GM23338 (cell line): ENCODE results near the gene SPINT2. TPM values are rescaled to one million over a fixed set of nuclear protein-coding genes. Genes with fewer than 3 reads are reported as not detected.

Experiments
- ATAC-seq: fragments of 200-7000 bp; cut with Tn5 transposase; 3 replicates; pipeline ENCODE4 v1.9.1; 2020
- DNase-seq: peaks from one replicate; pipeline ENCODE4 v3.0.0-alpha.2; 2015; ENCODE audit warnings: low spot score
- H2AFZ ChIP-seq: fragments of 200-600 bp; sonication (generic); 2 replicates; pipeline ENCODE4 v1.8.0; 2016; ENCODE audit warnings: antibody characterized with exemption, mild to moderate bottlenecking, moderate library complexity
- H3F3A ChIP-seq: fragments of 200-600 bp; sonication (generic); replicated peaks from 2 replicates; pipeline ENCODE4 v1.8.0; 2017; ENCODE audit warnings: antibody characterized with exemption, mixed run types, low read depth
- H3K27ac ChIP-seq: fragments of 200-600 bp; sonication (generic); 2 replicates; pipeline ENCODE4 v1.6.1; 2016; ENCODE audit warnings: low read depth
- H3K27me3 ChIP-seq: fragments of 200-600 bp; sonication (generic); 2 replicates; pipeline ENCODE4 v1.8.0; 2016; ENCODE audit warnings: mild to moderate bottlenecking, mixed run types, moderate library complexity; ENCODE audit not compliant: insufficient read depth
- H3K36me3 ChIP-seq: fragments of 200-600 bp; sonication (generic); 2 replicates; pipeline ENCODE4 v1.8.0; 2016; ENCODE audit warnings: mild to moderate bottlenecking; ENCODE audit not compliant: insufficient read depth
- H3K4me1 ChIP-seq: fragments of 200-600 bp; sonication (generic); 2 replicates; pipeline ENCODE4 v1.8.0; 2016; ENCODE audit warnings: mild to moderate bottlenecking, moderate library complexity; ENCODE audit not compliant: insufficient read depth
- H3K4me2 ChIP-seq: fragments of 200-600 bp; sonication (generic); 2 replicates; pipeline ENCODE4 v1.7.1; 2017; ENCODE audit warnings: mixed run types
- H3K4me3 ChIP-seq: fragments of 200-600 bp; sonication (generic); 2 replicates; pipeline ENCODE4 v1.6.1; 2016; ENCODE audit warnings: mixed run types
- H3K79me2 ChIP-seq: fragments of 200-600 bp; sonication (generic); replicated peaks from 2 replicates; pipeline ENCODE4 v1.8.0; 2017; ENCODE audit warnings: mild to moderate bottlenecking; ENCODE audit not compliant: insufficient read depth
- H3K9me2 ChIP-seq: fragments of 200-600 bp; sonication (generic); 2 replicates; pipeline ENCODE4 v1.8.0; 2017; ENCODE audit not compliant: insufficient read depth
- H4K20me1 ChIP-seq: fragments of 200-600 bp; sonication (generic); replicated peaks from 2 replicates; pipeline ENCODE4 v1.8.0; 2017; ENCODE audit warnings: mild to moderate bottlenecking; ENCODE audit not compliant: insufficient read depth
- H3K27ac Mint-ChIP-seq: 2 replicates; pipeline ENCODE4 v1.8.0; 2020; ENCODE audit warnings: inconsistent platforms, mild to moderate bottlenecking, moderate library complexity, mixed read lengths
- H3K27me3 Mint-ChIP-seq: 3 replicates; pipeline ENCODE4 v1.8.0; 2022; ENCODE audit warnings: low read depth, mild to moderate bottlenecking, moderate library complexity, mixed read lengths, inconsistent platforms; ENCODE audit not compliant: insufficient read depth, poor library complexity
- H3K36me3 Mint-ChIP-seq: 3 replicates; pipeline ENCODE4 v1.8.0; 2021; ENCODE audit warnings: low read depth, mild to moderate bottlenecking, inconsistent platforms, moderate library complexity, mixed read lengths
- H3K4me1 Mint-ChIP-seq: 3 replicates; pipeline ENCODE4 v1.8.0; 2020; ENCODE audit warnings: mild to moderate bottlenecking, inconsistent platforms, mixed read lengths
- H3K4me3 Mint-ChIP-seq: 3 replicates; pipeline ENCODE4 v1.8.0; 2021; ENCODE audit warnings: moderate library complexity, mild to moderate bottlenecking, inconsistent platforms, mixed read lengths
- H3K9me3 Mint-ChIP-seq: 3 replicates; pipeline ENCODE4 v1.8.0; 2020; ENCODE audit warnings: moderate library complexity, mild to moderate bottlenecking, inconsistent platforms, mixed read lengths
- CREB1 ChIP-seq: fragments of 250-450 bp; sonication (Bioruptor Pico); IDR thresholded peaks from 2 replicates; pipeline ENCODE4 v1.5.0; 2020; ENCODE audit warnings: low read depth, mild to moderate bottlenecking, moderate library complexity
- EZH2 ChIP-seq: fragments of 200-600 bp; sonication (generic); IDR thresholded peaks from one replicate; pipeline ENCODE4 v1.8.0; 2017; ENCODE audit warnings: antibody characterized with exemption, mild to moderate bottlenecking, low read depth; ENCODE audit not compliant: unreplicated experiment
- EZH2phosphoT487 ChIP-seq: fragments of 200-600 bp; sonication (generic); IDR thresholded peaks from one replicate; pipeline ENCODE4 v1.8.1; 2018; ENCODE audit warnings: antibody characterized with exemption; ENCODE audit not compliant: unreplicated experiment
- JUNB ChIP-seq: IDR thresholded peaks from one replicate; pipeline ENCODE4 v1.6.1; 2016; ENCODE audit warnings: antibody characterized with exemption; ENCODE audit not compliant: unreplicated experiment
- NANOG ChIP-seq: IDR thresholded peaks from 2 replicates; pipeline ENCODE4 v1.6.1; 2016; ENCODE audit warnings: antibody characterized with exemption, borderline replicate concordance
- POLR2AphosphoS5 ChIP-seq: IDR thresholded peaks from 2 replicates; pipeline ENCODE4 v1.6.1; 2016; ENCODE audit warnings: antibody characterized with exemption, low read depth
- STAT1 ChIP-seq: IDR thresholded peaks from one replicate; pipeline ENCODE4 v1.6.1; 2016; ENCODE audit warnings: antibody characterized with exemption; ENCODE audit not compliant: unreplicated experiment
- ZNF114 ChIP-seq: fragments of 250-450 bp; sonication (Bioruptor Pico); IDR thresholded peaks from 2 replicates; pipeline ENCODE4 v1.5.0; 2020; ENCODE audit warnings: mild to moderate bottlenecking, moderate library complexity
- ZNF331 ChIP-seq: fragments of 250-450 bp; sonication (Bioruptor Pico); IDR thresholded peaks from 2 replicates; pipeline ENCODE4 v1.5.0; 2020; ENCODE audit warnings: low read depth, mild to moderate bottlenecking, moderate library complexity
- polyA plus RNA-seq: library from polyadenylated mRNA; unstranded; fragments of >200 nt; fragmentation: Nextera tagmentation; extraction: Ambion mirVana; gene quantifications from 2 replicates; pipeline ENCODE4 v1.2.1, GENCODE V29; 2016
- total RNA-seq: library from RNA; depleted of rRNA; stranded (reverse); fragments of >200 nt; shearing (Covaris generic); gene quantifications from 2 replicates; pipeline ENCODE4 v1.2.3, GENCODE V29; 2014
- TF ChIP-seq, protein P1 (sequence below): fragments of 250-450 bp; sonication (Bioruptor Pico); IDR thresholded peaks from 2 replicates; pipeline ENCODE4 v1.5.0; 2020; ENCODE audit warnings: mild to moderate bottlenecking, moderate library complexity
- TF ChIP-seq, protein P2 (sequence below): IDR thresholded peaks from 2 replicates; pipeline ENCODE4 v1.6.1; 2016; ENCODE audit warnings: antibody characterized with exemption
- TF ChIP-seq, protein P3 (sequence below): IDR thresholded peaks from one replicate; pipeline ENCODE4 v1.6.1; 2018; ENCODE audit warnings: antibody characterized with exemption; ENCODE audit not compliant: unreplicated experiment
- TF ChIP-seq, protein P4 (sequence below), 2 experiments: fragments of 200-600 bp in 1 of 2; sonication (generic) in 1 of 2; conservative IDR thresholded peaks; 2 replicates each; pipeline versions ENCODE4 v1.5.1 to v1.6.1; 2016 to 2017; ENCODE audit warnings: antibody characterized with exemption in 2 of 2, low read depth in 2 of 2, mild to moderate bottlenecking in 2 of 2, moderate library complexity in 1 of 2

Gene SPINT2
- total and polyA plus RNA-seq, 2 experiments from 2014 or later = 319 to 468 TPM

DNA sequence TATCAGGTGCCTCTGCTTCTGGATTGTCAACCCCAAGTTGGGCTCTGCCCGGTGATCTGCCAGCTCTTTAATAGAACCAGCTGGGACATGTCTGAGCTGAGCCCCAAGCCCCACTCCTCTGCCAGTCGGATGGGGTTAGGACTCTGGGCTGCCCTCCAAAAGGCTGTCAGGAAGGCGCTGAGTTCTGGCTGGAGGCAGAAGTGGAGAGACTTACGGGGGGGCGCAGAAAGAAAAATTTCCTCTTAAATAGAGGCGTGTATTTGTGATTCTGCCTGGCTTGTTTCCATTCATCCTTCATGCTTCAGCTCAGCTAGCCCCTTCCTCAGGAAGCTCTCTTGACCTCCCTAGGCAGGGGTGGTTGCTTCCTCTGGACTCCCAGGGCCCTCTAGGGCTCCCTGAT, 54.3 kb downstream of the SPINT2 start:
- TF ChIP-seq, protein P1, sequence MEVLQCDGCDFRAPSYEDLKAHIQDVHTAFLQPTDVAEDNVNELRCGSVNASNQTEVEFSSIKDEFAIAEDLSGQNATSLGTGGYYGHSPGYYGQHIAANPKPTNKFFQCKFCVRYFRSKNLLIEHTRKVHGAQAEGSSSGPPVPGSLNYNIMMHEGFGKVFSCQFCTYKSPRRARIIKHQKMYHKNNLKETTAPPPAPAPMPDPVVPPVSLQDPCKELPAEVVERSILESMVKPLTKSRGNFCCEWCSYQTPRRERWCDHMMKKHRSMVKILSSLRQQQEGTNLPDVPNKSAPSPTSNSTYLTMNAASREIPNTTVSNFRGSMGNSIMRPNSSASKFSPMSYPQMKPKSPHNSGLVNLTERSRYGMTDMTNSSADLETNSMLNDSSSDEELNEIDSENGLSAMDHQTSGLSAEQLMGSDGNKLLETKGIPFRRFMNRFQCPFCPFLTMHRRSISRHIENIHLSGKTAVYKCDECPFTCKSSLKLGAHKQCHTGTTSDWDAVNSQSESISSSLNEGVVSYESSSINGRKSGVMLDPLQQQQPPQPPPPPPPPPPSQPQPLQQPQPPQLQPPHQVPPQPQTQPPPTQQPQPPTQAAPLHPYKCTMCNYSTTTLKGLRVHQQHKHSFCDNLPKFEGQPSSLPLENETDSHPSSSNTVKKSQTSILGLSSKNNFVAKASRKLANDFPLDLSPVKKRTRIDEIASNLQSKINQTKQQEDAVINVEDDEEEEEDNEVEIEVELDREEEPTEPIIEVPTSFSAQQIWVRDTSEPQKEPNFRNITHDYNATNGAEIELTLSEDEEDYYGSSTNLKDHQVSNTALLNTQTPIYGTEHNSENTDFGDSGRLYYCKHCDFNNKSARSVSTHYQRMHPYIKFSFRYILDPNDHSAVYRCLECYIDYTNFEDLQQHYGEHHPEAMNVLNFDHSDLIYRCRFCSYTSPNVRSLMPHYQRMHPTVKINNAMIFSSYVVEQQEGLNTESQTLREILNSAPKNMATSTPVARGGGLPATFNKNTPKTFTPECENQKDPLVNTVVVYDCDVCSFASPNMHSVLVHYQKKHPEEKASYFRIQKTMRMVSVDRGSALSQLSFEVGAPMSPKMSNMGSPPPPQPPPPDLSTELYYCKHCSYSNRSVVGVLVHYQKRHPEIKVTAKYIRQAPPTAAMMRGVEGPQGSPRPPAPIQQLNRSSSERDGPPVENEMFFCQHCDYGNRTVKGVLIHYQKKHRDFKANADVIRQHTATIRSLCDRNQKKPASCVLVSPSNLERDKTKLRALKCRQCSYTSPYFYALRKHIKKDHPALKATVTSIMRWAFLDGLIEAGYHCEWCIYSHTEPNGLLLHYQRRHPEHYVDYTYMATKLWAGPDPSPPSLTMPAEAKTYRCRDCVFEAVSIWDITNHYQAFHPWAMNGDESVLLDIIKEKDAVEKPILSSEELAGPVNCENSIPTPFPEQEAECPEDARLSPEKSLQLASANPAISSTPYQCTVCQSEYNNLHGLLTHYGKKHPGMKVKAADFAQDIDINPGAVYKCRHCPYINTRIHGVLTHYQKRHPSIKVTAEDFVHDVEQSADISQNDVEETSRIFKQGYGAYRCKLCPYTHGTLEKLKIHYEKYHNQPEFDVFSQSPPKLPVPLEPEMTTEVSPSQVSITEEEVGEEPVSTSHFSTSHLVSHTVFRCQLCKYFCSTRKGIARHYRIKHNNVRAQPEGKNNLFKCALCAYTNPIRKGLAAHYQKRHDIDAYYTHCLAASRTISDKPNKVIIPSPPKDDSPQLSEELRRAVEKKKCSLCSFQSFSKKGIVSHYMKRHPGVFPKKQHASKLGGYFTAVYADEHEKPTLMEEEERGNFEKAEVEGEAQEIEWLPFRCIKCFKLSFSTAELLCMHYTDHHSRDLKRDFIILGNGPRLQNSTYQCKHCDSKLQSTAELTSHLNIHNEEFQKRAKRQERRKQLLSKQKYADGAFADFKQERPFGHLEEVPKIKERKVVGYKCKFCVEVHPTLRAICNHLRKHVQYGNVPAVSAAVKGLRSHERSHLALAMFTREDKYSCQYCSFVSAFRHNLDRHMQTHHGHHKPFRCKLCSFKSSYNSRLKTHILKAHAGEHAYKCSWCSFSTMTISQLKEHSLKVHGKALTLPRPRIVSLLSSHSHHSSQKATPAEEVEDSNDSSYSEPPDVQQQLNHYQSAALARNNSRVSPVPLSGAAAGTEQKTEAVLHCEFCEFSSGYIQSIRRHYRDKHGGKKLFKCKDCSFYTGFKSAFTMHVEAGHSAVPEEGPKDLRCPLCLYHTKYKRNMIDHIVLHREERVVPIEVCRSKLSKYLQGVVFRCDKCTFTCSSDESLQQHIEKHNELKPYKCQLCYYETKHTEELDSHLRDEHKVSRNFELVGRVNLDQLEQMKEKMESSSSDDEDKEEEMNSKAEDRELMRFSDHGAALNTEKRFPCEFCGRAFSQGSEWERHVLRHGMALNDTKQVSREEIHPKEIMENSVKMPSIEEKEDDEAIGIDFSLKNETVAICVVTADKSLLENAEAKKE (CRISPR knock-in tag) = no peak
- TF ChIP-seq STAT1 = no peak
- no peak for TF ChIP-seq POLR2AphosphoS5
- TF ChIP-seq, protein P2, sequence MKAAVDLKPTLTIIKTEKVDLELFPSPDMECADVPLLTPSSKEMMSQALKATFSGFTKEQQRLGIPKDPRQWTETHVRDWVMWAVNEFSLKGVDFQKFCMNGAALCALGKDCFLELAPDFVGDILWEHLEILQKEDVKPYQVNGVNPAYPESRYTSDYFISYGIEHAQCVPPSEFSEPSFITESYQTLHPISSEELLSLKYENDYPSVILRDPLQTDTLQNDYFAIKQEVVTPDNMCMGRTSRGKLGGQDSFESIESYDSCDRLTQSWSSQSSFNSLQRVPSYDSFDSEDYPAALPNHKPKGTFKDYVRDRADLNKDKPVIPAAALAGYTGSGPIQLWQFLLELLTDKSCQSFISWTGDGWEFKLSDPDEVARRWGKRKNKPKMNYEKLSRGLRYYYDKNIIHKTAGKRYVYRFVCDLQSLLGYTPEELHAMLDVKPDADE = no peak
- TF ChIP-seq EZH2 = no peak
- TF ChIP-seq ZNF331 (CRISPR knock-in tag) = no peak
- TF ChIP-seq, protein P3, sequence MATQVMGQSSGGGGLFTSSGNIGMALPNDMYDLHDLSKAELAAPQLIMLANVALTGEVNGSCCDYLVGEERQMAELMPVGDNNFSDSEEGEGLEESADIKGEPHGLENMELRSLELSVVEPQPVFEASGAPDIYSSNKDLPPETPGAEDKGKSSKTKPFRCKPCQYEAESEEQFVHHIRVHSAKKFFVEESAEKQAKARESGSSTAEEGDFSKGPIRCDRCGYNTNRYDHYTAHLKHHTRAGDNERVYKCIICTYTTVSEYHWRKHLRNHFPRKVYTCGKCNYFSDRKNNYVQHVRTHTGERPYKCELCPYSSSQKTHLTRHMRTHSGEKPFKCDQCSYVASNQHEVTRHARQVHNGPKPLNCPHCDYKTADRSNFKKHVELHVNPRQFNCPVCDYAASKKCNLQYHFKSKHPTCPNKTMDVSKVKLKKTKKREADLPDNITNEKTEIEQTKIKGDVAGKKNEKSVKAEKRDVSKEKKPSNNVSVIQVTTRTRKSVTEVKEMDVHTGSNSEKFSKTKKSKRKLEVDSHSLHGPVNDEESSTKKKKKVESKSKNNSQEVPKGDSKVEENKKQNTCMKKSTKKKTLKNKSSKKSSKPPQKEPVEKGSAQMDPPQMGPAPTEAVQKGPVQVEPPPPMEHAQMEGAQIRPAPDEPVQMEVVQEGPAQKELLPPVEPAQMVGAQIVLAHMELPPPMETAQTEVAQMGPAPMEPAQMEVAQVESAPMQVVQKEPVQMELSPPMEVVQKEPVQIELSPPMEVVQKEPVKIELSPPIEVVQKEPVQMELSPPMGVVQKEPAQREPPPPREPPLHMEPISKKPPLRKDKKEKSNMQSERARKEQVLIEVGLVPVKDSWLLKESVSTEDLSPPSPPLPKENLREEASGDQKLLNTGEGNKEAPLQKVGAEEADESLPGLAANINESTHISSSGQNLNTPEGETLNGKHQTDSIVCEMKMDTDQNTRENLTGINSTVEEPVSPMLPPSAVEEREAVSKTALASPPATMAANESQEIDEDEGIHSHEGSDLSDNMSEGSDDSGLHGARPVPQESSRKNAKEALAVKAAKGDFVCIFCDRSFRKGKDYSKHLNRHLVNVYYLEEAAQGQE = no peak
- TF ChIP-seq EZH2phosphoT487 = no peak
- TF ChIP-seq, protein P4, sequence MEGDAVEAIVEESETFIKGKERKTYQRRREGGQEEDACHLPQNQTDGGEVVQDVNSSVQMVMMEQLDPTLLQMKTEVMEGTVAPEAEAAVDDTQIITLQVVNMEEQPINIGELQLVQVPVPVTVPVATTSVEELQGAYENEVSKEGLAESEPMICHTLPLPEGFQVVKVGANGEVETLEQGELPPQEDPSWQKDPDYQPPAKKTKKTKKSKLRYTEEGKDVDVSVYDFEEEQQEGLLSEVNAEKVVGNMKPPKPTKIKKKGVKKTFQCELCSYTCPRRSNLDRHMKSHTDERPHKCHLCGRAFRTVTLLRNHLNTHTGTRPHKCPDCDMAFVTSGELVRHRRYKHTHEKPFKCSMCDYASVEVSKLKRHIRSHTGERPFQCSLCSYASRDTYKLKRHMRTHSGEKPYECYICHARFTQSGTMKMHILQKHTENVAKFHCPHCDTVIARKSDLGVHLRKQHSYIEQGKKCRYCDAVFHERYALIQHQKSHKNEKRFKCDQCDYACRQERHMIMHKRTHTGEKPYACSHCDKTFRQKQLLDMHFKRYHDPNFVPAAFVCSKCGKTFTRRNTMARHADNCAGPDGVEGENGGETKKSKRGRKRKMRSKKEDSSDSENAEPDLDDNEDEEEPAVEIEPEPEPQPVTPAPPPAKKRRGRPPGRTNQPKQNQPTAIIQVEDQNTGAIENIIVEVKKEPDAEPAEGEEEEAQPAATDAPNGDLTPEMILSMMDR (conservative IDR thresholded peaks at IDR 0.05; ENCODE audit: low read depth in 2 of 2) = no peak
- no peak for TF ChIP-seq JUNB
- TF ChIP-seq CREB1 (CRISPR knock-in tag) = no peak
- no peak for TF ChIP-seq ZNF114 (CRISPR knock-in tag)
- TF ChIP-seq NANOG = no peak
- H3F3A ChIP-seq = peaks cover 15% of the 10 kb centered on the region
- ATAC-seq = no peak
- peaks cover 45% of the 10 kb centered on the region for H3K27me3 Mint-ChIP-seq
- no peaks in the 10 kb centered on the region; the same call in 1 of the 2 replicates for H4K20me1 ChIP-seq
- no peaks in the 10 kb centered on the region; the same call in 2 of the 3 replicates for H3K36me3 Mint-ChIP-seq
- no peak for DNase-seq
- no peak overlapping the region for H3K27ac Mint-ChIP-seq
- H3K9me2 ChIP-seq = no peaks in the 10 kb centered on the region
- peaks cover 36% of the 10 kb centered on the region for H3K27me3 ChIP-seq
- no peak overlapping the region for H3K27ac ChIP-seq
- peaks cover 5% of the 10 kb centered on the region; the same call in 1 of the 2 replicates for H3K4me1 ChIP-seq
- peak overlapping the region; percentile 89 for H3K4me3 ChIP-seq
- H3K36me3 ChIP-seq = no peaks in the 10 kb centered on the region
- H3K4me3 Mint-ChIP-seq = peak overlapping the region; percentile 77; the same call in 2 of the 3 replicates
- H3K4me2 ChIP-seq = peak overlapping the region; percentile 98
- H2AFZ ChIP-seq = 0 out of 2 replicates have a peak overlapping the region, but pooled peaks have one; percentile 97
- H3K4me1 Mint-ChIP-seq = peaks cover 25% of the 10 kb centered on the region
- H3K9me3 Mint-ChIP-seq = no peaks in the 10 kb centered on the region
- H3K79me2 ChIP-seq = peaks cover 8% of the 10 kb centered on the region; the same call in 1 of the 2 replicates
